NCI-H146 treated with DMSO at 0.1 percent for 48 hours (cell line): ENCODE measurements around the gene ADM.

Experiments used
- DNase-seq: peaks from one replicate; lab custom pipeline; 2025; ENCODE audit not compliant: unreplicated experiment; lab: John Stamatoyannopoulos, UW

The ADM gene

DNA sequence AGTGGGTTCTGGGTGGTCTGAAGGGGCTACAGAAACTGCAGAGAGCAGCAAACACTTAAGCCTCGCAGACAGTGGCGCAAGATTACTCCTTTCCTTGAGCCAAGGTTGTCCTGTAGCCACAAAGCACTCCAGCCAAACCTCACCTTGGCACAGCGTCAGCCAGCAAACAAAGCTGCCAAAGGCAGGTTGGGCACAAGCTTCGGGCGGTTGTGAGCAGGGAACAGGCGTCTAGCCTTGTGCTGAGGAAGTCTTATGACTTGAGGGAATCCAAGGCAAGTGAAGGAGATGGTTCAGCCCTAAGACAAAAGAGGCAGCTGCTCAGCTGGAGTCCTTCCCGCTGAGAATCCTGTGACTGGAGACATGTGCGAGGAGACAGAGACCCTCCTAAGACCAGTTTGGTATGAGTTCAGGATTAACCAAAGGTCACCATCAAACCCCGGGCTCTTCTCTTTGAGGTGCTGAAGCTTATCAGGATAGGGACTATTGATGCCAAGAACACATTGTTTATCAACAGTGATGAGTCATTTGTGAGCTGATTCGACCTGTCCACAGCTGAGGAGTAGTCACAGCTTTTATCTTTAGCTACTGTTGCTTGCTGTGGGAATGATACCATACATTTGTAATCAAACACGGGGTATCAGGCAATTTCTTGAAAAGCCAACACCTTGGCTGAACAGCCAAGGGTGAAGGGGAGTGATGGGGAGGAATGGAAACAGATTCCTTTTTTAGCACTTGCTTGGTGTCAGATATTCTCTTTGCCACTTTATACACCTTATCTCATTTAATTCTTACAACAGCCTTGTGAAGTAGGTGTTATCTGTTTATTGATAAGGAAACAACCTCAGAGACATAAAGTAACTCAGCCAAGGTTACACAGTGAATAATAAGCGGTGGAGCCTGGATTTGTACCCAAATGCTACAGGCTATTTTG lies 4.6 kb downstream of the ADM start:
- no peak for DNase-seq

DNA sequence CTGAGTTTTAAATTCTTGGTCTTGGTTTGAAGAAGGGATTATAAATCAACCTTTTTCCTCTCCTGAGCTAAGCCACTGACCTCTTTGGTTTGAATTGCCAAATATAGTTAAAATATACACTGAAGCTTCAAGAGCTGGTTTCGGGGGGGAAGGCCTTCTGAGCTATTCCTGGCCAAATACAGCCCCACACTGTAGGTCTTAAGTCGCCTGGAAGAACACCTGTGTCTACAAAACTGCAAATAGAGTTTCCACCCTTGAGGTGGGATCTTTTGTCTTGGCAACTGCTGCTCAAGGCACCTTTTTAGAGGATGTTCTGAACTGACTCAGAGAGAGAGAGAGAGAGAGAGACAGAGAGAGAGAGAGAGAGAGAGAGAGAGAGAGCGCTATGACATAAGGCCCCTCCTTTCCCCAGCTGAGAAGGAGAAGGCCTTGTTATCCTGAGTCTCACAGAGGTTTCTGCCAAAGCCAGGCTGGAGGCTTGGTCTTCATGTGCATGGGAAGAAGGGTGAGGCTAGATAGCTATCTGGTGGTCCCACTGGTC lies 5.5 kb downstream of the ADM start:
- DNase-seq, result no peak

DNA sequence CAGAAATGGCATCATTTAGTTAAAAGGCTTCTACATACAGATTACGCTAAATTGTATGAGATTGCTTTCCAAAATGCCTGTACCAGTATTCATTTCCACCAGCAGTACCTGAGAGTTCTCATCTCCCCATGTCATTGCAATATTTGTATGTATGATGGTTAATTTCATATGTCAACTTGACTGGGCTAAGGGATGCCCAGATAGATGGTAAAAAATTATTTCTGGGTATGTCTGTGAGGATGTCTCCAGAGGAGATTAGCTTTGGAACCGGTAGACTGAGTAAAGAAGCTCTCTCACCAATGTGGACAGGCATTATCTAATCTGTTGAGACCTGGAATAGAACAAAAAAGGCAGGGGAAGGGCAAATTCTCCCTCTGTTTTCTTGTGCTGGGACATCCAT lies 6.9 kb downstream of the ADM start:
- DNase-seq, result no peak

DNA sequence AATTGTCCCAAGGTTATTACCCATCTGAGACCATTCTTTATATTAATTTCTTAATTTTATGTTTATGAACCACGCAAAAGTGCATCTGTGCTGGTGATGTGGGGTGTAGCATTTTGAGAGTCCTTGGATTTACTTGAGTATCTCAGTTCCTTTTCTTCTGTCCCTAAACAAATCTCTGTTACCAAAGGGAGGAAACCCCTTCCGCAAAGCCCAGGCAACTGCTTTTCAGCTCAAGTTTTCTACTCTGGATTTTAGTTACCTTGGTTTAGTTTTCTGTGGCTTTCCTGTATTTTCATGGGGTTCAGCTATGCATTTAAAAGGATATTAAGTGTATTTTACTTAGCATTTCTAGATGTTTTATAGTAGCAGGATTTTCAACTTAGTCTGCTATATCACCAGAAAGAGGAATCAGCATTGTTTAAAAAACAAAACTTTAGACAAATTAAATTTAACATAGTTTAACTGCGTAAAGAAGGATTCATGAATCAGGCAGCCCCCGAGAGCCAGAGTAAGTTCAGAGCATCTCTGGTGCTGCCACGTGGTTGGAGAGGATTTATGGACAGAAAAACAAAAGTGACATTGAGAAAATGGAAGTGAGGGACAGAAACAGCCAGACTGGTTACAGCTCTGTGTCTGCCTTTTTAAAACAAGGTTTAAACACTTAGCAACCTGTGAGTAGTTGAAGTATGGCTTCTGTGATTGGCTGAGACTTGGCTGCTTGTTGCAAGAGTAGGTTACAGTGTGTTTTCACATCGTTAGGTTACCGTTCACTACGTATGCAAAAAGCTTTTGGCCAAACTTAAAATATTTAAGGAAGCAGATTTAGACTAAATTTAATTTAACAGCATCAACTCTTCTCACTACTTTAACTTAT lies 9.6 kb downstream of the ADM start:
- DNase-seq, result no peak

DNA sequence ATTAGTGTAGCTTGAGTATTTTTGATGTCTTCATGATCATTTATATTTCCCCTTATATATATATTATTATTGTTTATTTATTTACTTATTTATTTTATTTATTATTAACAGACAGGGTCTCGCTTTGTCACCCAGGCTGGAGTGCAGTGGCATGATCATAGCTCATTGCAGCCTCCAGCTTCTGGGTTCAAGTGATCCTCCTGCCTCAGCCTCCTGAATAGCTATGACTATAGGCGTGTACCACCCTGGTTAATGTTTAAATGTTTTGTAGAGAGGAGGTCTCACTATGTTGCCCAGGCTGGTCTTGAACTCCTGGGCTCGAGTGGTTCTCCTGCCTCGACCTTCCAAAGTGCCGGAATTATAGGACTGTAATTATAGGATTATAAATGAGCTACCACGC lies 10.2 kb downstream of the ADM start:
- no peak for DNase-seq

DNA sequence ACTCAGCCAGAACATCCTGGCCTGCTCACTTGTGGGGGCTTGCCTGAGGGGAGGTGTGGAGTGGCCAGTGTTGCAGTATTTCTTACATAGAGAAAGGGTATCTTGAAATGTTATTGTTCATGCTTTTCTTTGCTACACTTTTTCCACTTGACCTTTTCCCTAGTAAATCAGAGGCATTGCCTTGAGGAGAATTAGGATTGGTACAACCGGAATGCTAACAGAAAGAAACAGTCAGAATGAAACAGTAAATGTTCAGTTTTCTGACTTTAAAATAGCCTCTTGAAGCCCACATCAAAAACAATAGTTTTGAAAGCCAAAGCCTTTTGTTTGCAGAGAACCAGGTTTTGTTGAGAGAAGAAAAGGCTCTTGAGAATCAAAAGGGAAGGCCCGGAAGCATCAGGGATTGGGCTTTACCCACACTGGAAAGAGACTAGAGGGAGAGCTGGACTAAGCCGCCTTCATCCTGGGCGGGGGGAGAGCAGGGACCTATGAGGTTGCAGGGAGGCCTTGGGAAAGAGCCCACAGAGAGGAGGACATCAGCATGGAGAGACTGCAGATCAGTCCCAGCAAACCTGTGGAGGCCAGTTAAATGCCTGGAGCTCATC lies 12.4 kb downstream of the ADM start:
- no peak for DNase-seq

DNA sequence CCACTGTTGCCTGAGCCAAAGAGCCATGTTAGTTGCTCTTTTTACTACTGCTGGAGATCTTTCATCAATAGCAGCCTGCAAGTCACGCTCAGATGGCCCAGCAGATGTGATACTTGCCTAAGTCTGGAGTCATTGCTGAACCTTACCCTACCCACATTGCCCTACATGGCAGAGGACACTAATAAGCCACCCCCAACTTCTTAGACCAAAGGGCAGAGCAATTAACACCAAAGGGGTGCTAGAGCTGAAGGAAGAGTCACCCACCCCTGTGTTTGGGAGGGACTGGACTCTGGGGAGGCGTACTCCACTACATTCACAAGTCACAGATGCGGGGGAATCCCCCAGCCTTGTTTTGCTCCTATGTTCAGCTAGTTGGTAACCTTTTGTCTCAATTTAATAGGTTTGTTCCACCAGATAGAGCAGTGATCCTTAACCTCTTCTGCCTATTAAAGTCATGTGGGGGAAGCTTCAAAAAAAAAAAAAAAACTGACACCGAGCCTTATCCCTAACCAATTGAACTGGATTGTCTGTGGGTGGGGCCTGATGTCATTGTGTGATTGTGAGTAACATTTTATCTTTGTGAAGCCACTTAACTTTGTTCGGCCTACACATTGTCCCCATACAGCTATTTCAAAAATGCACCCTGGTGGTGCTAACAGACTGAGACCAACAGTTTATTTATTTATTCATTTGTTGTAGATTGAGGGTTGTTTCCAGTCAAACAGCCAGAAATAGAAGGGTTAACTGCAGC lies 13.1 kb downstream of the ADM start:
- DNase-seq, result no peak

DNA sequence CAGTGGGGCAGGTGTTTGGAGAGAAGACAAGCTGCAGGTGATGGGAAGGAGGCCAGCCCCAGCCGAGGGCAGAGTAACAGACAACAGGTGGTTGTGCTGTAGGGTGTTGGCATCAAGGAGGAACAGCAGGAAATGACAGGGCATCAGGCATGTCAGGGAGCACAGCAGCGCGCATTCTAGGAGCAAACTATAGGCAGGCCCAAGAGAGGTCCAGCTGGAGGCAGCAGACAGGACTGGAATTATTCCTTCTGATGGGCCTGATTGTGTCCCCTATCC lies 13.6 kb downstream of the ADM start:
- peak; percentile 84 for DNase-seq

DNA sequence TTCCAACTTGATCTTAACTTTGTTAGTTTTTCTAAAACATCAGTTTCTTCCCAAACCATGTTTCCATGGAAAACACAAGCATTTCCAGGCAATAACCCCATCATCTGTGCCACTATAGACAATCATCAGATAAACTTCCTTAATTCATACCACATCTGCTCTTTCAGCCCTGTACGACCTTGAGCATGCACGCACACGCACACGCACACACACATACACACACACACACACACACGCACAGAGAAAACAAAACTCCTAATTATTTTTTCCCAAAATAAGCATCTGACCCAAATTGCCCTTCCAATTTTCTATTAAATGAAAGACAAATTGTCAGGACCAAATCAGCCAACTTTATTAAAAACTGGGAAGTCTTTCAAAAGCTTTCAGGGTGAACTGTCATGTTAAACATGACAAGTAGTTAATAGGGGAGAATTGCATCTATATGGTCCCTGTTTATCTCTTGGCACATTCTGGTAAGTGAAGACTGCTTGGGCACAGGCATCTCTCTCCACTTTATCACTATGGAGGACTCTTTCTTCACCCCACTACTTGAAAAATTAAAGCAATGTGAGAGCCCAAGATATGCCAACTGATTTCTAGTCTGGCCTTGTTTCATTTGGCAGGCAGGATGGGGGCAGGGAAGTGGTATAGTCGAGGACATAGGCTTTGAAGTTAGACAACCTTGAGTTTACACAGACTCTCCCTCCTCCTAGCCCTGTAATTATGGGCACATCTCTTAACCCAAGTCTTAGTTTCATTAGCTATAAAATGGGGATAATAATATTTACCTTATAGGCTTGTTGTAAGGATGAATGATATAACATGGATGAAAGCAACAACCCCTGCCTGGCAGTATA lies 15.1 kb downstream of the ADM start:
- DNase-seq, result no peak

DNA sequence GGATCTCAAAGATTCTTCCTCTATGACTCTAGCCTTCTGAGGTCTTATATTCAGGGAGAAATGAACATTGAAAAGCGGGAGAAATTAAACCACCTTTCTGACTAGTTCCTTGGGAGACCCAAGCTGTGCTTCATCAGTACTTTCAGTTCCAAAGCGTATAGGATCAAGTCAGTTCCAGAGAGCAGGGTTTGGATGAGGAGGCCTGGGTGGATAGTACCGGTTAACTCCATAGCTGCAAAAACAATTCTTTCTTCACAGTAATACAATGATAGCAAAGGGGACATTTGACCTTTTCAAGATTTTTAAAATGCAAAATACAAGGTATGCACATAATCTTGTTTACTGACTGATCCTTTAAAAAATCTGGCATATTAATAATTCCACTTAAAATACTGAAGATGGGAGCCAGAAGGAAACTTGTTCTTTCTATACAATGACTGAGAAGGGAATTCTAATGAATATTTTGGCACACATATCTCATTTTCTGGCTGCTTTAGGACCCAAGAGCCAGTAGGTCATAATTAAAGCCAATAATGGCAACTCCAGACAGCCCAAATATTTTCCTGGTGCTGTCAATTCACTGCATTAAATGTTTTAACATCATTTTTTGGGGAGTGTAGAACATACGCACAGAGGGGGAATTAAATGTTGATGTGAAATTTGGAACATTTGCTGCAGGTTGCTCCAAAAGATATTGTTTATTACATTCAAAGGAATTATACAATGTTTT lies 16.0 kb downstream of the ADM start:
- DNase-seq, result no peak

DNA sequence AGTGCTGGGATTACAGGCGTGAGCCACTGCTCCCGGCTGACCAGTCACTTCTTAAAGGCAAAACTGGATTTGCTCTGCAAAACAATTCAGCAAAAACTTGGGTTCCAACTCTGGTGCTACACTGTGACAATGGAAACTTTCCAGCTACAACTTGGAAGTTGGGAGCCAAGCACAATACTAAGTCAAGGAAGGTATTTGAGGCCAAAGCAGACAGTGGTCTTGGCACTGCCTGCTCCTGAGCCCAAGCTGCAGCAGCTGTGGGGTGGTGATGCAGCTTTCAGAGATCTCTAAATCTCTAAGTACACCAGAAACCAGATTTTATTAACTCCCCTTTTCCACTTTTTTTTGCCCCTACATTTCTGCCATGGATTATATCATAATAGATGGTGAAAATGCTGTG lies 17.5 kb downstream of the ADM start:
- DNase-seq, result no peak

DNA sequence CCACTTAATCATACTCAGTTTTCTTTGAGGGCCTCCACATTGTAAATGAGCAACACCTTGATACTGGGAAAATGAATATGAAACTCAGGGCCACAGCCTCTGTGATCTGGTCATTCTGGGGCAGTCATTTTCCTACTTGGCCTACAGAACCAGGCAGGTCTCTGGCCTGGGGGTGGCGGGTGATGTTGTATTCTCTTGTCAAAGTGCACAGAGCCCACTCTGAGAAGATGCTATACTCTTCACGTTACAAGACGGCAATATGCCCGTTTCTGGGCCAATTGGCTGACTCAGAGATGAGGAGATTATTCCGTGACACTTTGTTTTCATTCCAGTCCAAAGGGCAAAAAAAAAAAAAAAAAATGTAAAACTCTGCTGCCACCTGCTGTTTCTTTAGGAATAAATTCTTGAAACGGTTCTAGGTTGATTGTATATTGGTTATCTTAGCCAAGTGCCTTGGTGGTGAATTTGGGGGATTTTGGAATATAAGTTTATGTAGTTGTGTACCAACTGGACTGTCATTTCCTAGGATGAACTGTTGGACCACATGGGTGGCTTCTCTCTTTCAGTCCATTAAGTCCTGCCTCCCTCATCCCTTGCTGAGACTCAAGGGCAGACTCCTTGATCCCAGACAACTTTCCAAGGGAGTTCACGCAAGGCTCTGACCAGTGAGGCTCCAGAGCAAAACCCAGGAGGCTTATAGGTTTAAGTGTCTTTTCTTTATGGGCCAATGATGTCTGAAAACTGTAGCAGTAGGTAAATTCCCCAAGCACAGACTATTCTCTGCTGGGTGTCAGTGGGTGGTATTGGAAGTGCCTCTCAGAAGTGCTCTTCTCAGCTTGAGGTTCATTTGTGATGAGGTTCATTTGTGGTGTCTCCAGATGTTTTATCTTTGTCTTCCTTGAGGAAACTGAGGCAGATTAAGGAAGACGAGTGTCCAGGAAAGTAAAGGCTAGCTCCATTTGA lies 18.2 kb downstream of the ADM start:
- DNase-seq, result peak; percentile 47

DNA sequence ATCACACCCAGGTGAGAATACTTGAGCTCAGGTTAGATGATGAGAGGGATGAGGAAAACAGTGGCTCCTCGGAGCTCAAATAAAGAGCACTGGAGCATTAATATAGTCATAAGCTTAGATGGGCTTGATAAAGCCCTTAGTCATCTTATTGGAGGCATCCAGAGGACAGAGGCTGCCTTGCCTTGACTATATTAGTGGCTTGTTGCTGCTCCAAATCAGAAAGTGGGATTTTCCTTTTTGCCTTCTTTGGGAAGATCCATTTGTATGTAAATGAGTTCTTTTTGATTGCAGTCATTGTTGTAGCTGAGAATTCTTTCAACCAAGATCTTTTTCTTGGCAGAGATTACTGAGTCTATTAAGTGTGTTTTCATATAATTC lies 18.9 kb downstream of the ADM start:
- no peak for DNase-seq

DNA sequence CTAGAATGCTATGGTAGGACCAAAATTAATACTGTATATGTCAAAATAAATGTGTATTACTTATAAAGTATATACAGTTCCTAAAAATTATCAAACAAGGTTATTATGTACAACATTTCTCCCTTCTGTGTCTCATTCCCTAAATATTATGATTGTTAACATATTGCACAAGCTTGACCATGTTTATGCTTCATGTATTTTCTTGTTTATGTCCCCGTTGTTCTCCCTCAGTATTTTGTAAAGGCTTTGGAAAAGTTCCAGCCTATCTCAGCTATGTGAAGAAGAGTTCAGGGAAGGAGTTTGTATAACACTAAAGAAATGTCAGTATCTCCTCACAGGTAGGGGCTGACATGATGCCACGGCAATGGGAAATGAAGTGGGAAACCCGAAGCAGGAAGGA lies 19.6 kb downstream of the ADM start:
- no peak for DNase-seq

DNA sequence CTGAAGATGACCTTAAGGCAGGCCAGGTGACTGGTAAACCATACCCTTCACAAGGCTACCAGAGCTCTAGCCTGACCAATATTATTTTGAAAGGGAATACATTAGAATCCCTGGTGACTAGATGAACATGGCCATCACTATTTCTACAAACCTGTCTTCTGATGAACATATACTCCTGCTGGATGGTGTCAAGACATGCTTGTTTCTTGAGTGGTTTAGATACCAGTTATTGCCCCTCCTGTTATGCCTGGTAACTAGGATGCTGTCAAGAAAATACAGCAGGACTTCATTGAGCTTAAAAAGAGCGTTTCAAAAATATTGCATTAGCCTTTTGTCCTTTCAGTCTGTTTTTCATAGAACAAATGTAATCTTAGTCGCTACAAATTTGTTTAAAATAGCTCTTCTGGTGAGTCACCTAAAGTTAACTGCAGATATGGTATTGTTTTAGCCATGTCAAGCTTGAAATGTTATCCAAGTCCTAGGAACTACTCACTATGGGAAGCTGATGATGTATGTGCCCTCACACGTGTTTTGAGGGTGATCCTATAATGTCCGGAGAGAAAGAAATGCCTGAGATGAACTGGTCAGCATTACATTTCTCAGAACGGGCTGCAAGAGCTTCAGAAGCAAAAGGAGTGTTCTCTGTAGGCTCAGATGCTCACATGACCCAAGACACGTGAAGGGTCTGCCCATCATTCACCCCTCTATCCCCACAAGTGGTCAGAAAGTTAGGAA lies 20.6 kb downstream of the ADM start:
- DNase-seq, result no peak

DNA sequence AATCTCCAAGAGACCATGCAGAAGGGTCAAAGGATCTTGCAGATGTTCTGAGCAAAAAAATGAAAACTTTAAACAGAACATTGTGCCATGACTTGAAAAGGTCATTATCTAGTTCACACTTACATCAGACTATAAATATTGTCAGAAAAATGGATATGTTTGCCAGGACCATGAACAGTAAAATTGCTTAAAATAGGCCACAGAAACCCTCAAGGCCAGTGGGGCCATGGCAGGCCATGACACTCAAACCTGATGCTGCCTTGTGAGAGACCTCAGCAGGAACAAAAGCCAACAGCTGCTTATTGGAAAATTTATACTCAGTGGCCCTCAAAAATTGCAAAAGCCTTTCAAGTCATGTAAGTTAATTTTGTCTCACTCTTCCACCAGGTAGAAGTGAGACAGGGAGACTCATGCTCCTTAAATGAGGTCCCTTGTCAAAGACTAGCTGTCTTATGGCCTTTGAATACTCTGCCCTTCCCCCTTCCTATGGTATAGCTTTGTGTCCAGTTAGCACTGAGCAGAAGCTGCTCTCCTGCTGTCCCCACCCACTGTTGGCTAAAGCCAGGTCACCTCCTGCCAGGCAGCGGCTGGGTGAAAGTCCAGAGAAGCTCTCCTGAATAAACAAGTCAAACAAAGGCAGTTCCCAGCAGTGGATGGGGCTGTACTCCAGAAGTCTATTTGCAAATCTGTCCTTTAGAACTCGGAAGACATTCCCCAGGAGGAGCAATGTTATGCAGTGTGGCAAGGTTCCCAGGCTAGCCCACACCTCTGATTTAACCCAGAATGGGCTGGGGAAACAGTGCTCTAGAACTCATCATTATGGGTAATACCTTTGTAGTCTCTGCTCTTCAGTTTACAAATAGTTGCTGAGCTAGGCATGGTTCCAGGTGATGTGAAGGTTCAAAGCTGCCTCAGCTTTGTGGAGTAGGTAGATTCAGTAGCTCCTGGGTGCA lies 21.4 kb downstream of the ADM start:
- DNase-seq, result peak; percentile 87
